HG03108 (cell line): Measurements from ENCODE around the gene SNRNP40.

ENCODE experiments used
- ATAC-seq: cut with Tn5 transposase; IDR thresholded peaks from one replicate; pipeline ENCODE4 v1.9.1; 2021; ENCODE audit warnings: moderate library complexity; ENCODE audit not compliant: unreplicated experiment

SNRNP40 gene

DNA sequence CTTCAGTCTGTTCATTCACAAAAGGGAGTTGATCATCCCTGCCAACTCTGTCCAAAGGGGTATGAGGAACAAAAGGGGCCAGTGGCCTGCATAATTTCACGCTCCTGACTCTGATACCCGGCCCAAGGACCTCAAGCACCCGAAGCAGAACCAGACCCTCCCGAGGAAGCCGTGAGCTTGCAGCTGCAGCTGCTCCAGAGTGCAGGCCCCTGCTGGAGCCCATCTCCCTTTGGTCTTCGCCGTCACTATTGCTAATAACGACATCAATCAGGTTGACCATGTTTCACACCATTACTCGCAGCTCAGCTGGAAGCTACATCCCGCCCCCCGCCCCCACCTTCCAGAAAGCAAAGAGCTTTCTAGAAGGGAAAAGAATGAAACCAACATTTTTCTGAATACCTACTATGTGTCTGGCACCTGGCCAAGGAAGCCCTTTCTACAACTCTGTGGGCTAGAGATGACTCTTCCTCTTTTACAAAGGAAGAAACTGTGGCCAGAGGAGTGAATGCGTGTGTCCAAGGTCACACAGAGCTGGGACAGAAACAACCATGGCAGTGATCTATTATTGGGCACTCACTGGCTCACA lies 62.4 kb downstream of the SNRNP40 start:
- ATAC-seq: no peak

GRCh38 chr1:31232689-31233088 lies 63.9 kb downstream of the SNRNP40 start:
- ATAC-seq: no peak

GRCh38 chr1:31231802-31232201 lies 64.8 kb downstream of the SNRNP40 start:
- no peak for ATAC-seq

- ATAC-seq: no peak
These were observed 66.2 kb downstream of the SNRNP40 start for GRCh38 chr1:31230378-31230777.

GRCh38 chr1:31228986-31229385 lies 67.6 kb downstream of the SNRNP40 start:
- ATAC-seq: no peak

DNA sequence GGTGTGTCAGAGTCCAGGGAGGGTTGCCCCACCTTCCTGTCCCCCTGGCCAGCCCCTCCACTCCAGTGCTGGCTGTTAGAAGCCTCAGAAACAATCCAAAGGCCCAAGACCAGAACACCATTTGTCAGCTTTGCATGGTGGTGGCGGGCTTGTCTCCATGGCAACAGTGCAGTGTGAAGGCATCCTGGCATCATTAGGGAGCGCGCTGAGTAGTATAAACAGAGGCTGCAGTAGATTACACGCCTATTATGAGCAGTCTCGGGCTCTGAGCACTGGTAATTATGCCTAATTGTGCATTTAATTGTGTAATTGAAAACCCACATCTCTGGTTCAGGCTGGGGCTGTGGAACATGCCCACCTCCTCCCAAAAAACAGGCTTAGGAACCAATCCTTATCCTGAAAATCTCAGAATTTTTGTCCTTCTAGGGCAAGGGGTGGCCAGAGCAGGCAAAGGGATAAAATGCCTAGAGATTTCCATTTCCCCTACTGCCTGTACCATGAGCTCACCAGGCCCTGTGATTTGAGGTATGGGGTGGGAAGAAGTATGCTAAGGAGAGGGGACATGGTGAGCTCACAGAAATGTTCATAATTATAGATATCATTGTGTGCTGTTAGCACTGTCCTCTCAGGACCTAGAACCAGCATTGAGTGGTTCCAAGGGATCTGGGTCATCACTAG lies 68.6 kb downstream of the SNRNP40 start:
- ATAC-seq: no peak

DNA sequence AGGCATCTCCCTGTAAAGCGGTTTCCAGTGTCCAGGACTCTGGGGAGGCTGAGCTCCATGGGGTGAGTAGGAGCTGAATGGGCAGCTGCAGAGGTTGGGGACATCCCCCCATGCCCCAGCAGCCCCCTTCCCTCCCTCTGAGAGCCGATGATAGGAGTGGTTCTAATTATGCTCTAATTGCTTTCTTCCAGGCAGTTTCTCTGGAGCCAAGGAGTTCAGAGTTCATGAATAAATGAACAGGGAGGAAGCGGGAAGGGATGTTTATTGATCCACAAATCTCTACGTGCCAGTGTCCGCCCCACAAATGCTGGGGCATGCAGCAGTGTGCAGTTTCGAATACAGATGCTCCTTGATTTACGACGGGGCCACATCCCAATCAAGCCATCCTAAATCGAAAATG lies 72.5 kb downstream of the SNRNP40 start:
- no peak for ATAC-seq

DNA sequence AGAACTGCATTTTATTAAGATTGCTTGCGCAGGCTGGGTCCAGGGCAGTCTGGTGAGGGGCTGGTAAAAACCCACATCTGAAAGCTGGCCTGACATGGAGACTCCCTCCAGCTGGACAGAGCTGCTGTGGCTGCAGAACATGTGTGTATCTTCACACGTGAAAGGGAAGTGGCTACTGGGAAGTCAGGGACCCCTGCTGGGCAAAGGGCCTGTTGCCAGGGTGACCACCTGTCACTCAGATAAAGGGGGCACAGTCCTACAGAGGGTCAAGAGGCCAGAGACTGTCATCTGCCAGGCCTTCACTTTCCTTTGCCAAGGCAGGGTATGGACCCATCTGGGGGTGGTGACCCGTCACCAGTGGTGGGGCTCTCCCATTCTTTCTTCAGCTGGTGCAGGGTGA lies 74.4 kb downstream of the SNRNP40 start:
- ATAC-seq: no peak

DNA sequence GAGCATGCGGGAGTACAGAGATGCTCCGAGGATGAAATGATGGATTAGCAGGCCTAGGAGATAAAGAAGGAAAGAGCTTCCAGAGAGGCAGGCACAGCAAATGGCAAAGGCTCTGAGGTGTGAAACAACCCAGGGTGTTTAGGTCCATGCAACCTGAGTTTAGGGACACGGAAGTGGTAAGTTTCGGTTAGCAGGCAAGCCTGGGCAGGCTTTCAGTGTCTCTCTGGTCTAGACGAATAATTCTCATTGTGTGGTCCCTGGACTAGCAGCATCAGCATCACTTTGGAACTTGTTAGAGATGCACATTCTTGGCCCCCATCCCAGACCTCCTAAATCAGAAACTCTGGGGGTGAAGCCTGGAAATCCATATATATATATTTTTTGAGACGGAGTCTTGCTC lies 75.5 kb downstream of the SNRNP40 start:
- no peak for ATAC-seq

DNA sequence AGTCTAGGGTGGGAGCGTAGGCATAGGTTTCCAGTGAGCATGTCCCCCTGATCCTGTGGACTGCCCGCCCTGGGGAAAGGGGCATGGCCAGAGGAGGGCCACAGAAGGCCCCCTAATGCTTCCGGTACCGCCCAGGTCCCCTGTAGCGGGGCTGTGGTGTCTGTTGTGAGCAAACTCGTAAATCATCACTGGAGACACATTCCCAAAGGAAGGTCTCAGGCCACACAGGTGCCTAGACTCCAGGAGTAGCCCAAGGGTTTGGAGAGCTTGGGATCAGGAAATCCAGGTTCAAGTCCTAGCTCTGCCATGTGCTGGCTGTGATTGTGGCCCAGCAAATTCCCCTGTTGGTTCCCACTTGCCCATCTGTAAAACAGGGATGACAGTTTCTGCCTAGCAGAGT lies 77.1 kb downstream of the SNRNP40 start:
- ATAC-seq: no peak

DNA sequence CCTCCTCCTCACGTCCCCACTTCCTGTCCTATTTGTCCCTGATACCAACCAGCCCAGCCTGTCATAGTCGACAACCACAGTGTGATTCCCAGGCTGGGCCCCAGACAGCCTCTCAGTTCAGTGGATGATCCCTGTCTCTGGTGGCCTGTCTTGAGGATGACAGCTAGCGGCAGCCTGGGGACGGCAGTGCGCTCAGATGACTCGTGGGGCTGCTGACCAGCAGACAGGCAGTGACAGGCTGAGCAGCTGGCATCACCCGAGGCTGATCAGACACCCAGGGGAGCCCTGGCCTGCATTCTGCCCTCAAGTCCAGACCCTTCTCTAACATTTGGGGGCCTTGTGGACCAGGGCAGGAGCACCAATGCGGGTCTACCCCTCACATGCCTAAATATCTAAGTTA lies 77.9 kb downstream of the SNRNP40 start:
- ATAC-seq: no peak

GRCh38 chr1:31216016-31216415 lies 80.6 kb downstream of the SNRNP40 start:
- ATAC-seq: no peak

GRCh38 chr1:31215065-31215570 lies 81.5 kb downstream of the SNRNP40 start:
- no peak for ATAC-seq

DNA sequence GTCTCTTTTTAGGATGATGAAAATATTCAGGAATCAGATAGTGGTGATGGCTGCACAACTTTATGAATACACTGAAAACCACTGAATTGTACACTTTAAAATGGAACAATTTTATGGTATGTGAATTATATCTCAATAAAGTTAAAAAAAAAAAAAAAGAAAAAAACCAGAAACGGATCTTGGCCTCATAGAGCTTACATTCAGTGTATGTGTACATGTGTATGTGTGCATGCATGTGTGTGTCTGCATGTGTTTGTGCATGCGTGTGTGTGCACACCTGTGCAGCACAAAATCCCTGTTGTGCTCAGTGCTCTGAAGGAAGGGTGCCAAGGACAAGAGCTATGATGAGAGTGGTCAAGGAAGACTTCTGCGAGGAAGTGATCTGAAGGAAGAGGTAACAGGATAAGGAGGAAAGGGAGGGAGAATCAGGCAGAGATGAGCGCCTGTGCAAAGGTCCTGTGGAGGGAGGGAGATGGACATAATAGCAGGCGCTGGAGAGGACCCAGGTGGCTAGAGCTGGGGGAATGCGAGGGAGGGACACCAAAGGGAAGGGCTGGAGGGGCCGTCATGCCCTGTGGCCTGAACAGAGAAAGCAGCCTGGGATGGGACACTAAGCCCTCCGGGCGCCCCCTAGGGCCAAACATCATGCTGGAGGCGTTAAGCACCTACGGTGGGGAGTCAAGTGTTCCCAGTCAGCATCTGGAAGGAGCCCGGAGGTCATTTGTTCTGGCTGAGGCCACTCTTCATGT lies 82.1 kb downstream of the SNRNP40 start:
- no peak for ATAC-seq
